ENCODE measurements around the gene TMEM127. TPM values are rescaled to one million over a fixed set of nuclear protein-coding genes. Genes with fewer than 3 reads are reported as not detected.
A peak's percentile ranks its signal among the peaks of the same experiment; 100 is the strongest.
"Not testable (repeated sequence)": the region's sequence is repeated elsewhere in the genome, so short reads cannot be mapped to it uniquely, and the experiment has no call there.

The TMEM127 gene, protein sequence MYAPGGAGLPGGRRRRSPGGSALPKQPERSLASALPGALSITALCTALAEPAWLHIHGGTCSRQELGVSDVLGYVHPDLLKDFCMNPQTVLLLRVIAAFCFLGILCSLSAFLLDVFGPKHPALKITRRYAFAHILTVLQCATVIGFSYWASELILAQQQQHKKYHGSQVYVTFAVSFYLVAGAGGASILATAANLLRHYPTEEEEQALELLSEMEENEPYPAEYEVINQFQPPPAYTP
- 16.2 and 17.9 TPM in 2 replicates for total RNA-seq (2014; rRNA removed; shearing (Covaris generic))

DNA sequence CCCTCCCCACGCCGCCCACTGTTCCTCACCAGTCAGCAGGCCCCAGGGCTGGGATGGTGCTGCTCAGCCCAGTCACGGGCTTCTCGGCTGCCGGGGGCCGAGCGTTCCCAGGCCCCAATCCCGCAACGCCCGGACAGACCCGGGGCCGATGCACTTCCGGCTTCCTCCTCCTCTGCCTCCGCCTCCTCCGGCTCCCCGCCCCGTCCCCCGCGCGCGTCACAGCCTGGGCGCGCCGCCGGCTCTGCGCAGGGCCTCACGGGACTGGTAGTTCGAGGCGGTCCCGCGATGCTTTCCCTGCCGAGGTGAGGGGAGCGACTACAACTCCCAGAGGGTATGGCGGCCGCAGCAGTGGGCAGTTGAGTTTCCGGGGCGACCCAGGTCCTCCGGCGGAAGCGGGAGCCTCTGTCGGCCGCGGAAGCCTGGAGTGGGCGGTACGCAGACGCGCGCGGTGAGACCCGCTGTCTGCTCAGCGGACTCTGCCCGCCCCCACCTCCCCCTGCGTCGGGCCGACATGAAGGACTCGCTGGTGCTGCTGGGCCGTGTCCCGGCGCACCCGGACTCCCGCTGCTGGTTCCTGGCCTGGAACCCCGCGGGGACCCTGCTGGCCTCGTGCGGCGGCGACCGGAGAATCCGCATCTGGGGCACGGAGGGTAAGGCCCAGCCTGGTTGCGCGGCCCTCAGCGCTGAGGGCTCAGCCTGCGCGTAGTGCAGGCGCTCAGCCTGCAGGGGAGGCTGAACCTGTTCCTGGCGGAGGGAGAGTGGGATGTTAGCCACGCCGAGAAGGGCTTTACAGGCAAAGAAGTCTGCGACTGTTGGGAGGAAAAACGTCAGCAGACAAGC is at the start of gene TMEM127, which contains the start of gene CIAO1:
Gene TMEM127 (minus strand): TSS at position 158 of the 840 bp plus-strand sequence. CDS start 616 bp downstream, outside the sequence.
Gene CIAO1 (plus strand): TSS at position 386 of the 840 bp plus-strand sequence. CDS start 126 bp downstream, at position 512.
- H3K4me1 ChIP-seq, result peaks cover 7% of the 10 kb centered on the region; the same call in 1 of the 2 replicates
- H3K9me3 ChIP-seq (replicated peaks), result no peaks in the 10 kb centered on the region
- H3K27me3 ChIP-seq, result no peaks in the 10 kb centered on the region
- peak; percentile 98 to 99 for DNase-seq
- H3K4me3 ChIP-seq, result peak within 1 kb of the TSS; percentile 75
- H3K27ac ChIP-seq, result peak within 1 kb of the TSS; percentile 30; the same call in 1 of the 2 replicates
- H3K36me3 ChIP-seq, result peaks cover 20% of the 10 kb centered on the region

DNA sequence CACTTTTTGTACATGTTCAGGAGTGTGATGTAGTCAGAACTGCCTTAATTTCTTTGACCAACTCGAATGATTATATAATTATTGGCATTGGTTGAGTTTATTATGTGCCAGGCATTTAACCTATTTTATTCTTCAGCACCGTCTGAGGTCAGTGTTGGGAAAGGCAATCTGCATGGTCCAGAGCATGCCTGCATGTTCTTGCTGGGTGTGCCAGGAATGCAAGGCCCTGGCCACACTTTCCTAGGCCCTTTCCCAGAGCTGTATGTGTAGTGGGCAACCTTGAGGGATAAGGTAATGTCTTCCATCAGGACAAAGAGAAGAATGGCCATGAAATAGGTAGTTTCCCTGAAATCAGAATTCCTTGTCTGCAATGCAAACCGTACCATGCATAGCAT is 49.2 kb upstream of the TMEM127 start:
- no peak for DNase-seq
- H3K36me3 ChIP-seq, result no peaks in the 10 kb centered on the region
- H3K27ac ChIP-seq, result peak overlapping the region; percentile 83
- H3K4me1 ChIP-seq, result peaks cover 19% of the 10 kb centered on the region
- H3K27me3 ChIP-seq, result no peaks in the 10 kb centered on the region
- H3K4me3 ChIP-seq, result no peak overlapping the region
- no peaks in the 10 kb centered on the region for H3K9me3 ChIP-seq (replicated peaks)

DNA sequence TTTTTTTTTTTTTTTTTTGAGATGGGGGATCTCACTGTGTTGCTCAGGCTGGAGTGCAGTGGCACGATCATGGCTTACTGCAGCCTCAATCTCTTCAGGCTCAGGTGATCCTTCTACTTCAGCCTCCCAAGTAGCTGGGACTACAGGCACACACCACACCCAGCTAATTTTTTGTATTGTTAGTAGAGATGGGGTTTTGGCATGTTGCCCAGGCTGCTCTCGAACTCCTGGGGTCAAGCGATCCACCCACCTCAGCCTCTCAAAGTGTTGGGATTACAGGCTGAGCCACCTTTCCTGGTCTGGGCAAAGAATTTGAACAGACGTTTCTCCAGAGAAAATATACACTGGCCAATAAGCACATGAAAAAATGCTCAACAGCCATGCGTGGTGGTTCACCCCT is 42.5 kb upstream of the TMEM127 start:
- Histone ChIP-seq H3K4me1 (peaks cover 11% of the 10 kb centered on the region), H3K9me3 (replicated peaks) (no peaks in the 10 kb centered on the region), H3K27ac (no peak overlapping the region), H3K4me3 (no peak overlapping the region), H3K36me3 (peaks cover 13% of the 10 kb centered on the region), H3K27me3 (no peaks in the 10 kb centered on the region)
- peak in 1 of 2 experiments; percentile 25 for DNase-seq

DNA sequence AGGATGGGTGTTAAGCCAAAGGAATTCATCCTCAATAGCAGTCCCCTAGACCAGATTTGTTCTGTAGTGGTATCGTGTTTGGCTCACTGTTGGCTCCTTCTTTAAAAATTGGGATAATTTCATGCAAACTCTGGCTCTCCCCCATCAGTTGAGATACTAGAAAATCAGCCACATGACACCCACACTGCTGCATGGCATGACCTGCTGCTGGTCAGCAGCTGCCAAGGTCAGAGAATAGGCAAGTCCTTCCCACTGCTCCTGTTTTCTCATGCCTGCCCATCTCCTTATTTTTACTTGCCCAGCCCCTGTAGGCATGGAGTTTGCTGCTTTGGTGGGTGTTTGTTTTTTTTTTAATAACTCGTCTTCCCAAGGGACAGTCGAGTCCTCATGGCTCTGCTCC is 40.6 kb upstream of the TMEM127 start:
- Histone ChIP-seq H3K36me3 (peaks cover 32% of the 10 kb centered on the region), H3K4me1 (peaks cover 11% of the 10 kb centered on the region), H3K27me3 (no peaks in the 10 kb centered on the region), H3K9me3 (replicated peaks) (no peaks in the 10 kb centered on the region), H3K27ac (peak overlapping the region; percentile 86), H3K4me3 (peak overlapping the region; percentile 83)
- DNase-seq, result peak in 1 of 2 experiments; percentile 19

DNA sequence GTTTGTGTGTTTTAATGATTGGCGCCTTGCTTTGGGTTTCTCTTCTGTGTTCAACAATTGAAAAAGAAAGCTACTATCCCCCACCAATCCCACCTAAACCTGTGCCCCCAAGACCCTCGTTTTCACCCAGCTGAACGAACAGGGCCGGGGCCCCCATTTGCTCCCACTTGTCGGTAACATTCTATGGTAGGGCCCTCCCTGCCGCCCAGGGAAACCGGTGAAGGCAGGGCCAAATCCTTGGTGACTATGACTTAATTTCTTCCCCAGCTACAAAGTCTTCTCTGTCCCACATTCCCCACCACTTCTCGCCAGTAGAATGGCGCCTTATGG is 40.1 kb upstream of the TMEM127 start:
- H3K27ac ChIP-seq, result peak overlapping the region; percentile 86
- no peak for DNase-seq
- H3K9me3 ChIP-seq (replicated peaks), result no peaks in the 10 kb centered on the region

DNA sequence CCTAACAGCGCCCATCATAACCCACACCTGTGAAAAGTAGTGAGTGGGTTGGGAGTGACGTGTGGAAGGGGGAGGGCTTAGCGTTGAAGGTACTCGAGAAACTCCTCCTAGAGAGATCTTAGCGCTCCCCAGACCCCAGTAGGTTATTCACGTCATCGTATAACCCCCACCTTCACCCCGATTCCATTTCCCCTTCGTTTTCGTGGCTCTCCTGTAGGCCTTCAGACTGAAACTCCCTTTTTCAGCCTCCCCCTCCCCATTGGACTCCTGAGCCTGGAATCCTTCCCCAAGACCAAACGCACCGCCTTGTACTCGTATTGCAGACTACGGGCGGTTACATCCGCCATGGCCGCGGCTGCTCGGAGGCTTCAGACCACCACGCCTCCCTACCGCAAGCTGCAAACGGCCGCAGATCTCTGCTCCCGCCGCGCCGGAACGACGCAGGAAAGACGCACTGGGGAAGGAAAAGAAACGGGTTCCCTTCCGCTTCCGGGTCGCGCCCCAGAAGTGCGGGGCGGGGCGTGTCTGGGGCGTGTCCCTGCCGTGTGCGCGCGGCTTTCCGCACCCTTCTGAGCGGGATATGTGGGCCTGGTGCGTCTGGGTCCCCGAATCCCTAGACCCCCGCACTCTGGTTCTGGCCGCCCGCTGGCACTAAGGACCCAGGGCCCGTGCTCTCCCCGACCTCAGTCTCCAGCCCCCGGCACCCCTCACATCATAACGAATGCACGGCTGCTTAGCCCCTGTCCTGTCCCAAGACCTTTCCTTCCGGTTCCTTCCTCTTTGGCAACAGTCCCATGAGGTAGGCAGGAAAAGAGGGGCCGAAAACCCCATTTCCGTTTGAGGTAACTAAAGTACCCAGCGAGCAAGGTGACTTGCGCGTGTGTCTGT is 39.5 kb upstream of the TMEM127 start, which contains the start of gene SNRNP200:
Gene SNRNP200 (minus strand): TSS at position 456 of the 888 bp plus-strand sequence. CDS start 109 bp downstream, at position 347.
- Histone ChIP-seq H3K36me3 (peaks cover 40% of the 10 kb centered on the region), H3K4me3 (peak within 1 kb of the TSS; percentile 83), H3K4me1 (peaks cover 11% of the 10 kb centered on the region), H3K27me3 (no peaks in the 10 kb centered on the region), H3K9me3 (replicated peaks) (no peaks in the 10 kb centered on the region), H3K27ac (peak within 1 kb of the TSS; percentile 86)
- peak; percentile 90 to 94 for DNase-seq

More for the DNA sequence above, 40.1 kb upstream of the TMEM127 start:
- no peaks in the 10 kb centered on the region for H3K27me3 ChIP-seq
- peaks cover 36% of the 10 kb centered on the region for H3K36me3 ChIP-seq
- H3K4me1 ChIP-seq, result peaks cover 11% of the 10 kb centered on the region
- peak overlapping the region; percentile 83 for H3K4me3 ChIP-seq

DNA sequence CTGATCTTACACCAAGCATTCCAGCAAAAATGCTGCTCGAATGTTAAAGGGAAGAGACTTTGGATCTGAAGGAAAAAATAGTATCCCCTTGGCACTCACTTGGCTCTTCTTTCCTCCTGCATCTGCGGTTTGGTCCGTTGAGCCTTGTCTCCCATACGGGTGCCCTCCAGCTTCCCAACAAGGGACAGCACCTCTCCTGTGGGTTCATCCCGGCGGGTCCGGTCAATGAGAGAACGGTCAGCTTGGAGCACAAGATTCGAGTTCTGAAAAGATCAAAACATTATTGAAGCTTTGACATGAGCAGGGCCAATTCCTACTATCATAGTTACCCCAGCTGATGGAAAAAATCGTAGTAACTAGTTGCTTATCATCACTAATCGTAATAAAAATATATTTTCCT is 38.8 kb upstream of the TMEM127 start:
- Histone ChIP-seq H3K36me3 (peaks cover 48% of the 10 kb centered on the region), H3K27ac (peak overlapping the region; percentile 86), H3K4me3 (peak overlapping the region; percentile 83), H3K9me3 (replicated peaks) (no peaks in the 10 kb centered on the region), H3K27me3 (no peaks in the 10 kb centered on the region), H3K4me1 (peaks cover 11% of the 10 kb centered on the region)
- peak in 1 of 2 experiments; percentile 15 for DNase-seq

DNA sequence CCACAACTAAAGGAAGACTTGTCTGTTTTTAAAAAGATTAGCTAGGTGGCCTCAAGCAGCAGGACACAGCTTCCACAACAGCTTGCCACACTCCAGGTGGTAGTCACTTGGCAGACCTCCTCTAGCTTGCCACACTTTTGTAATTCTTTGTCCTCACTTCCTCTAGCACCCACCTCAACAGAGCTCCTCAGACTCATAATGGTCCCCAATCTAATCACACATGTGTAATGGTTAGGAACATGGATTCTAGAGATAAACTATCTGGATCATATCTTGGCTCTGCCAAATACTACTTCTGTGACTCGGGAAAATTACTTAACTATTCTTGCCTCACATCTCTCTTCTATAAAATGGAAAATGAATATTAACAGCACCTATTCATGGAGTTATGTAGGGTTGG is 36.1 kb upstream of the TMEM127 start:
- Histone ChIP-seq H3K4me1 (peaks cover 11% of the 10 kb centered on the region), H3K27me3 (no peaks in the 10 kb centered on the region), H3K27ac (no peak overlapping the region), H3K9me3 (replicated peaks) (no peaks in the 10 kb centered on the region), H3K4me3 (no peak overlapping the region), H3K36me3 (peaks cover 75% of the 10 kb centered on the region)
- DNase-seq, result no peak

DNA sequence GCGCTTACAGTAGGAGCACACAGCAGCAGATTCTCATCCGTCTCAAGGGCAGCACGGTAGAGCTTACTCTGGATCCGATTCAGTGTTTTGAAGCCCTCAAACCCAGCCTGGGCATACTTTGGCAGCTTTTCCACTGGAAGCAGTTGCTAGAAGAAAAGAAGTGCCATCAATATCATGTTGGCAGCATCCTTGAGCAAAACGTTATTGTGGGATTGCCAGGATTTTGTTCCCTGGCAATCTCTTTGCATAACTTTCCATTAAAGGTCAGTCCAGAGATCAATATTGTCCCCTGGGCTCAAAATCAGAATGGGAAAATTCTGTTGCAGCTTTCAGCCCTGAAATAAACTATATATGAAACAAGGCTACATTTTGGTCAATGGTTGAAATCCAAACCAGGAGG is 31.1 kb upstream of the TMEM127 start:
- Histone ChIP-seq H3K4me1 (no peaks in the 10 kb centered on the region), H3K9me3 (replicated peaks) (no peaks in the 10 kb centered on the region), H3K36me3 (peaks cover 98% of the 10 kb centered on the region), H3K27me3 (no peaks in the 10 kb centered on the region), H3K27ac (no peak overlapping the region), H3K4me3 (no peak overlapping the region)
- DNase-seq, result no peak

DNA sequence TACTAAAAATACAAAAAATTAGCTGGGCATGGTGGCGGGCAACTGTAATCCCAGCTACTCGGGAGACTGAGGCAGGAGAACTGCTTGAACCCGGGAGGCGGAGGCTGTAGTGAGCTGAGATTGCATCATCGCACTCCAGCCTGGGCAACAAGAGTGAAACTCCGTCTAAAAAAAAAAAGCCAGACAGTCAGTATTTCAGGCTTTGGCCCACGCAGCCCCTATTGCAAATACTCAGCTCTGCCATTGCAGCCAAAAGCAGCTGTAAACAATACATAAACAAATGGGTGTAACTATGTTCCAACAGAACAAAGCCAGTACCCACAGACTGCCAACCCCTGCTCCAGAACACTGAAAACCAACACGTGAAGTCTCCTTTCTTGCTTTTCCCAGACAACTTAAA is 28.5 kb upstream of the TMEM127 start:
- H3K27me3 ChIP-seq; DNase-seq; H3K27ac ChIP-seq; H3K9me3 ChIP-seq (replicated peaks); H3K4me1 ChIP-seq; H3K4me3 ChIP-seq: not testable (repeated sequence)
- H3K36me3 ChIP-seq, result peaks cover 99% of the 10 kb centered on the region

DNA sequence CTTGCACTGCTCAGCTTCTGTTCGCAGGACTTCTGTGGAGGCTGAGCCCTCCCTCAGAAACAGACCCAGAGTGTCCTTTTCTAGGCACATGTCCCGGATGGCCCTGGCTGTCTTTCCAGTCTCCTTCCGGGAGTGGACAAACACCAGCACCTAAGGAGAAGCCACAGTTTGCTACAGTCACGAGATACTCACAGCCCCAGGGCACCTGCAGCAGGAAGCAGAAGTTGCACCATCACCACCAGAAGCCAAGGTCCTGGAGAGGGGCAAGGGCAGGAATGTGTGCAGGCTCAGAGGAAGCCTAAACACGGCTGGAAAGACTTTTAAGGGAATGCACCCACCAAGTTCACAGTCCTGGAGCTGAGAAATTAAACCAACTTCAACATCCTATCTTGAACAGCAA is 26.0 kb upstream of the TMEM127 start:
- Histone ChIP-seq H3K36me3 (peaks cover 99% of the 10 kb centered on the region), H3K27ac (no peak overlapping the region), H3K27me3 (no peaks in the 10 kb centered on the region), H3K4me3 (no peak overlapping the region), H3K9me3 (replicated peaks) (no peaks in the 10 kb centered on the region), H3K4me1 (no peaks in the 10 kb centered on the region)
- no peak for DNase-seq

DNA sequence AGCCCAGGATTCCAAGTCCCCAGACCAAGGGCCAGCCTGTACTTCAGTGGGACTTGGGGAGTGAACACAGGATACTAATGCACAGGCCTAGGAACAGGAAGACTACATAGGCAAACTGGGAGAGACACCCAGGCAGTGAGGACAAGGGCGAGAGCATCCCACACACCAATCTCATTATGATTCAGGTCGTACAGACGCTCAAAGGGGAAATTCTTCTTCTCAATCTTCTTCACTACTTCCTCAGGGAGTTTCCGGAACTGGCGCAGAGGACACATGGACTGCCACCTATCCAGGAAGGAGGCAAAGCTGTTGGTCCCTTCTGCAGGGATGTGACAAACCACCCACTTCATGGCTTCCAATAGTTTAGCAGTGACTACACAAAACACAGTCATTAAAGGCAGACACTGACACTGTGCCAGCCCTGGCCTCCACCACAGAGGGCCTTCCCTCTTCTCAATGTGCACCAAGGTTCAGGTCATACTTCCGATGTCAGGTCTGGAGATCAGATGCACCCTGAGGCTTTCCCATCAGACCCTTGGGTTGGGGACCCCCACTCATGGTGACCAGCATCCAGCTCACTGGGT is 21.6 kb upstream of the TMEM127 start:
- DNase-seq, result no peak
- Histone ChIP-seq H3K27me3 (no peaks in the 10 kb centered on the region), H3K4me3 (no peak overlapping the region), H3K9me3 (replicated peaks) (no peaks in the 10 kb centered on the region), H3K36me3 (peaks cover 96% of the 10 kb centered on the region), H3K4me1 (no peaks in the 10 kb centered on the region), H3K27ac (no peak overlapping the region)

DNA sequence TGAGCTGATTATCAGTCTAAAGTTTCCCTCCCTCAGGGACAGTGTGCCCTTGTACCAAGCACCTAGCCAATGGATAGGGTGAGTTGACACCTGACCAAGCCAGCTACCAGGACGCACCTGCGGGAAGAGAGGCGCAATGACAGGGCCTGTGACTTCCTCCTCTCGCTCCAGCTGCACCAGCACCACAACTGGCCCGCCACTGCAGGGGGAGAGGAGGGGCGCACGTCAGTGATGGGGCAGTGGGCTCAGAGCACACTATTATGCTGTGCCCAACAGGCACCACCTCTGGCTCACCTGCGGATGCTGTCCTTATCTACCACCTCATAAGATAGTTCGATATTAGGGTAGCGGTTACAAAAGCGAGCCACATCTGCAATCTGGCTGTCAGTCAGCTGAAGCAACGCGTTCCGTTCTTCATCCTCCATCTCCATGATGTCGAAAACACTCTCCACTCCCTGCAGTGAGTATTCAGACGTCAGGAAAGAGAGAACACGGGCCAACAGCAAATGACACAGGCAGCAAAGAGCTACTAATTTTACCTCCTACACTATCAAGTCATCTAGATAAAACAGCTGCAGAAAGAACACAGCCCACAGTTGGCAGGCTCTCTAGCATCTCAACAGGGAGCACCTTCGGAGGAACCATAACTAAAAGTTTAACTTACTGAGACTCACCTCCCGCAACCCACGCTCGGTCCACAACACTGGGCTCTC is 11.1 kb upstream of the TMEM127 start:
- no peaks in the 10 kb centered on the region for H3K4me1 ChIP-seq
- H3K9me3 ChIP-seq (replicated peaks), result no peaks in the 10 kb centered on the region
- H3K27me3 ChIP-seq, result no peaks in the 10 kb centered on the region
- H3K4me3 ChIP-seq, result no peak overlapping the region
- DNase-seq, result no peak
- peaks cover 87% of the 10 kb centered on the region for H3K36me3 ChIP-seq
- no peak overlapping the region for H3K27ac ChIP-seq

All from SJCRH30 (cell line).